Mesenchymal stem cell (in vitro differentiated cells and primary cell): ENCODE results near the gene LRRC75A.
A peak's percentile ranks its signal among the peaks of the same experiment; 100 is the strongest.

Experiments used
- DNase-seq: peaks from one replicate; pipeline ENCODE4 v3.0.0-alpha.2; 2013
- H2AFZ ChIP-seq: one replicate; pipeline ENCODE4 v1.6.1; 2013; ENCODE audit warnings: low read depth, mild to moderate bottlenecking, control low read depth, inconsistent platforms, low read length, moderate library complexity
- H2AK5ac ChIP-seq: 2 replicates; pipeline ENCODE4 v1.6.1; 2013; ENCODE audit warnings: low read length, moderate library complexity, mild to moderate bottlenecking, inconsistent platforms; ENCODE audit not compliant: severe bottlenecking
- H2BK120ac ChIP-seq: one replicate; pipeline ENCODE4 v1.6.1; 2013; ENCODE audit warnings: low read depth, mild to moderate bottlenecking, inconsistent platforms, low read length, moderate library complexity
- H2BK12ac ChIP-seq, 2 experiments: one replicate each; pipeline ENCODE4 v1.6.1; 2013; ENCODE audit warnings: inconsistent platforms in 2 of 2, low read length in 2 of 2, mild to moderate bottlenecking in 2 of 2, moderate library complexity in 2 of 2, control low read depth in 1 of 2
- H2BK15ac ChIP-seq: one replicate; pipeline ENCODE4 v1.6.1; 2013; ENCODE audit warnings: mild to moderate bottlenecking, low read depth, inconsistent platforms; ENCODE audit not compliant: poor library complexity, severe bottlenecking
- H2BK5ac ChIP-seq: 2 replicates; pipeline ENCODE4 v1.6.1; 2013; ENCODE audit warnings: low read depth, mild to moderate bottlenecking, low read length, control low read depth, inconsistent platforms; ENCODE audit not compliant: poor library complexity, severe bottlenecking
- H3K14ac ChIP-seq, 2 experiments: one replicate each; pipeline ENCODE4 v1.6.1; 2013; ENCODE audit warnings: inconsistent platforms in 2 of 2, low read length in 2 of 2, control low read depth in 1 of 2, mild to moderate bottlenecking in 1 of 2, moderate library complexity in 1 of 2
- H3K18ac ChIP-seq, 2 experiments: one replicate each; pipeline ENCODE4 v1.6.1; 2013; ENCODE audit warnings: inconsistent platforms in 2 of 2, low read length in 2 of 2, control low read depth in 1 of 2, low read depth in 1 of 2, mild to moderate bottlenecking in 1 of 2
- H3K23ac ChIP-seq, 2 experiments: one replicate each; pipeline ENCODE4 v1.6.1; 2013; ENCODE audit warnings: inconsistent platforms in 2 of 2, low read length in 2 of 2, mild to moderate bottlenecking in 2 of 2, moderate library complexity in 2 of 2, control low read depth in 1 of 2
- H3K27ac ChIP-seq: 2 replicates; pipeline ENCODE4 v1.5.1; 2013; ENCODE audit warnings: mild to moderate bottlenecking, moderate library complexity, low read length, control low read depth, inconsistent platforms; ENCODE audit not compliant: poor library complexity, severe bottlenecking
- H3K27me3 ChIP-seq, 2 experiments: 2 replicates each; pipeline versions ENCODE4 v1.6.1 to v1.7.0; 2013; ENCODE audit warnings: low read length in 2 of 2, mild to moderate bottlenecking in 2 of 2, moderate library complexity in 2 of 2, control low read depth in 1 of 2, inconsistent platforms in 1 of 2; ENCODE audit not compliant: control insufficient read depth in 1 of 2, insufficient read depth in 1 of 2
- H3K36me3 ChIP-seq, 2 experiments: 2 replicates each; pipeline versions ENCODE4 v1.6.1 to v1.7.0; 2013; ENCODE audit warnings: low read length in 2 of 2, control low read depth in 1 of 2, inconsistent platforms in 1 of 2, low read depth in 1 of 2, mild to moderate bottlenecking in 1 of 2; ENCODE audit not compliant: insufficient read depth in 2 of 2, control insufficient read depth in 1 of 2
- H3K4ac ChIP-seq, 2 experiments: one replicate each; pipeline ENCODE4 v1.6.1; 2013; ENCODE audit warnings: inconsistent platforms in 2 of 2, low read length in 2 of 2, mild to moderate bottlenecking in 2 of 2, moderate library complexity in 2 of 2, control low read depth in 1 of 2, low read depth in 1 of 2
- H3K4me1 ChIP-seq: 2 replicates; pipeline ENCODE4 v1.6.1; 2013; ENCODE audit warnings: low read depth, low read length, control low read depth; ENCODE audit not compliant: control insufficient read depth, insufficient read depth
- H3K4me2 ChIP-seq: 2 replicates; pipeline ENCODE4 v1.6.1; 2013; ENCODE audit warnings: low read length, mild to moderate bottlenecking, inconsistent platforms; ENCODE audit not compliant: poor library complexity, severe bottlenecking
- H3K4me3 ChIP-seq, 2 experiments: 2 replicates each; pipeline versions ENCODE4 v1.5.1 to v1.7.0; 2013; ENCODE audit warnings: low read length in 2 of 2, mild to moderate bottlenecking in 2 of 2, control low read depth in 1 of 2, low read depth in 1 of 2; ENCODE audit not compliant: insufficient read depth in 1 of 2
- H3K79me1 ChIP-seq: replicated peaks from 2 replicates; pipeline ENCODE4 v1.6.1; 2013; ENCODE audit warnings: mild to moderate bottlenecking, control low read depth, low read length, inconsistent platforms; ENCODE audit not compliant: poor library complexity, severe bottlenecking
- H3K9ac ChIP-seq: 2 replicates; pipeline ENCODE4 v1.7.0; 2013; ENCODE audit warnings: mild to moderate bottlenecking, low read length, moderate library complexity
- H3K9me3 ChIP-seq: 2 replicates; pipeline ENCODE4 v1.7.0; 2013; ENCODE audit warnings: mild to moderate bottlenecking, low read length; ENCODE audit not compliant: control insufficient read depth
- H4K8ac ChIP-seq: one replicate; pipeline ENCODE4 v1.6.1; 2013; ENCODE audit warnings: inconsistent platforms, mild to moderate bottlenecking, low read length, moderate library complexity
- H4K91ac ChIP-seq: one replicate; pipeline ENCODE4 v1.6.1; 2013; ENCODE audit warnings: mild to moderate bottlenecking, low read length, inconsistent platforms
- WGBS: methylation state at CpG from one replicate; pipeline ENCODE4 v1.1.7; 2013; ENCODE audit warnings: mixed read lengths; 5-methylcytosine and 5-hydroxymethylcytosine counted together

LRRC75A gene

DNA sequence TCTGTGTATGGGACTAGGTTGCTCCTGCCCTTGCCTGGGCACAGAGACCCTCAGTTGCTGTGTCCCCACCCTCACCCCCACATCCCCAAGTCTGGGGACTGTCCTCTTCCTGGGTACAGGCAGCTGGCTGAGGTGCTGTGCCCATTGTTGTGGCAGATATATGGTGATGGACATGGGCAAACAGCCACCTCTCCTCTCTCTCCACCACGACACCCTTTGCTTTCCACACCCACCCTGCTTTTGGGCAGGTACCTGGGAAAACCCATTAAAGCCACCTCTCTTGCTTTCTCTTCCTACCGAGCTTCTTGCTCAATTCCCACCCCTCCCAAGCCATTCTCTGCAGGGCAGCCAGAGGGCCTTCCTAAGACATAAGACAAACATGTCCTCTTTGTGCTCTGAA, 54.9 kb downstream of the LRRC75A start:
- no peak overlapping the region for H2BK120ac ChIP-seq
- no peak overlapping the region for H2BK5ac ChIP-seq
- H2BK15ac ChIP-seq = no peak overlapping the region
- no peak overlapping the region for H2AK5ac ChIP-seq
- H2BK12ac ChIP-seq = no peak overlapping the region
- H3K9ac ChIP-seq = peak overlapping the region; percentile 3
- peaks cover 13% of the 10 kb centered on the region for H3K4me1 ChIP-seq
- no peak overlapping the region for H3K18ac ChIP-seq
- no peaks in the 10 kb centered on the region for H3K27me3 ChIP-seq
- H3K4me2 ChIP-seq = no peak overlapping the region
- H3K23ac ChIP-seq = no peak overlapping the region
- peak overlapping the region; percentile 69 for H4K8ac ChIP-seq
- no peaks in the 10 kb centered on the region for H3K79me1 ChIP-seq
- DNase-seq = no peak
- no peak overlapping the region for H3K4me3 ChIP-seq
- H3K27ac ChIP-seq = no peak overlapping the region
- WGBS = 81% methylated on average over 2 of the region's 2 CpGs
- peaks cover 12 to 48% of the 10 kb centered on the region in 2 experiments for H3K36me3 ChIP-seq
- no peaks in the 10 kb centered on the region for H3K9me3 ChIP-seq
- peak overlapping the region; percentile 53 for H4K91ac ChIP-seq
- no peak overlapping the region for H3K14ac ChIP-seq
- no peak overlapping the region for H3K4ac ChIP-seq
- H2AFZ ChIP-seq = no peak overlapping the region

DNA sequence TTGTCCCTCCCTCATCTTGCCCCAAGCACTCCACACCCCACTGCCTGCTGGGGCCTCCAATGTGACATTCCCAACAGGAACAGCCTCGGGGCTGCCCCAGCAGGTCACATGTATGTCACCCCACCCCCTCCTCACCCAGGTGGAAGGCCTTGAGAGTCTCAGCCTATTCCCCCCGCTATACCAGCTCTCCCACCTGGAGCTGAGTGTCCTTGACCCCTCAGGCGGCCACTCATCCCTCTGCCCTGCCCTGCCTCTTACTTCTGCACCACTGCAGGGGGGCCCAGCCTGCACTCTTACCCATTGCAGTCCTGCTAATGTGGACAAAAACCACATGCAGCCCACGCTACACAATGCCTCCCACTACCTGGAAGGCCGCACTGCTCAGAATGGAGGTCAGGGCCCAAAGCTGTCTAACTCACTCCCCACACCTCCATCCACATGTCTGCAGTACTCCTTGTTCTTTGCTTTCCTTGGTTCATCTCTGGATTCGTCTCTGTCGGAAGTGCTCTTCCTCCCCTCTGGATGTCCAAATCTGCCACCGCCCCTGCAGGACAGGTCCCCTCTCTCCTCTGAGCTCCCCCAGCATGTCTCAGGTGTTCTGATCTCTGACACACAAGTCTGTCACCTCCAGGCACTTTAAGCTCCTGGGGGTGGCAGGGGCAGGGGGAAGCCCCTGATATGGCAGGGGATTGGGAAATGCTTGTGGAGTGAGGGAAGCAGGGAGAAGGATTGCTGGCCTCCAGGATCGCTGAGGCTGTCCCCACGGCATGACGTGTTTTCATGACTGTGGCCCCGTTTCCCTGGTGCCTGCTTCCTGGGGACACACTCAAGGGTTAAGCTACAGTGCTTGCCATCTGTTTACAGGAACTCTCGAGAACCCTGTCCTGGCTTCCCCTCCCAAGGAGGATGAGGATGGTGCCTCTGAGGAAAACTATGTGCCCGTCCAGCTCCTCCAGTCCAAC, 55.8 kb downstream of the LRRC75A start:
- H3K4me2 ChIP-seq = no peak overlapping the region
- peak overlapping the region; percentile 65 for H4K8ac ChIP-seq
- H4K91ac ChIP-seq = no peak overlapping the region
- peak overlapping the region; percentile 3 for H3K9ac ChIP-seq
- peaks cover 9% of the 10 kb centered on the region for H3K4me1 ChIP-seq
- no peak for DNase-seq
- peak overlapping the region in 1 of 2 experiments; percentile 11 for H3K23ac ChIP-seq
- H3K9me3 ChIP-seq = no peaks in the 10 kb centered on the region
- H2BK12ac ChIP-seq = peak overlapping the region in 1 of 2 experiments; percentile 42
- H3K27me3 ChIP-seq = no peaks in the 10 kb centered on the region
- no peaks in the 10 kb centered on the region for H3K79me1 ChIP-seq
- H3K4me3 ChIP-seq = no peak overlapping the region
- no peak overlapping the region for H3K4ac ChIP-seq
- 79% methylated on average over 14 of the region's 14 CpGs for WGBS
- no peak overlapping the region for H2BK5ac ChIP-seq
- no peak overlapping the region for H2AFZ ChIP-seq
- no peak overlapping the region for H2BK15ac ChIP-seq
- H2BK120ac ChIP-seq = no peak overlapping the region
- H3K36me3 ChIP-seq = peaks cover 7 to 47% of the 10 kb centered on the region in 2 experiments
- no peak overlapping the region for H3K14ac ChIP-seq
- peak overlapping the region in 1 of 2 experiments; percentile 46 for H3K18ac ChIP-seq
- no peak overlapping the region for H3K27ac ChIP-seq
- H2AK5ac ChIP-seq = no peak overlapping the region

DNA sequence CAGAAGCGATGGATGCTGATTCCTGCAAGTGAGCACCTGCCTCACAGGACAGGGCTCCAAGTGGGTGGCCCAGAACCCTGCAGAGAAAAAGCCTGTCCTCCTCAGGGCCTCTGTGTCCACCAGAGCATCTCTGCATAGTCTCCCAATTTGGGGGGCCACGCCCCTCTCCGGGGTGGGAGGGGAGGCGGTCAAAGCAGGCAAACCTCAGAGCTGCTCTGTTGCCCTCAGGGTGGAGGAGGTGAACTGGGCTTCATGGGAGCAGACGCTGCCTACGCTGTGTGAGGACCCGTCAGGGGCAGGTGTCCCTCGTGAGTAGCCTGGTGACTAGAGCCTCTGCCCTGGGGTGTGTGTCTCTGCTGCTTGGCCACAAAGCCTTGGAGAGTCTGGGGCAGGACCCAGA, 57.3 kb downstream of the LRRC75A start:
- no peak overlapping the region for H3K9ac ChIP-seq
- H3K4me1 ChIP-seq = peaks cover 8% of the 10 kb centered on the region
- H2AK5ac ChIP-seq = no peak overlapping the region
- no peak overlapping the region for H3K18ac ChIP-seq
- no peak overlapping the region for H3K4ac ChIP-seq
- no peak overlapping the region for H3K4me2 ChIP-seq
- no peaks in the 10 kb centered on the region for H3K79me1 ChIP-seq
- no peak overlapping the region for H3K4me3 ChIP-seq
- H3K23ac ChIP-seq = no peak overlapping the region
- H2BK15ac ChIP-seq = no peak overlapping the region
- H4K8ac ChIP-seq = no peak overlapping the region
- H2BK12ac ChIP-seq = peak overlapping the region in 1 of 2 experiments; percentile 40
- WGBS = 69% methylated on average over 8 of the region's 8 CpGs
- H2AFZ ChIP-seq = no peak overlapping the region
- no peak overlapping the region for H4K91ac ChIP-seq
- H2BK120ac ChIP-seq = no peak overlapping the region
- H2BK5ac ChIP-seq = no peak overlapping the region
- H3K9me3 ChIP-seq = no peaks in the 10 kb centered on the region
- H3K14ac ChIP-seq = no peak overlapping the region
- no peak for DNase-seq
- H3K36me3 ChIP-seq = peaks cover 7 to 43% of the 10 kb centered on the region in 2 experiments
- no peak overlapping the region for H3K27ac ChIP-seq
- no peaks in the 10 kb centered on the region for H3K27me3 ChIP-seq

DNA sequence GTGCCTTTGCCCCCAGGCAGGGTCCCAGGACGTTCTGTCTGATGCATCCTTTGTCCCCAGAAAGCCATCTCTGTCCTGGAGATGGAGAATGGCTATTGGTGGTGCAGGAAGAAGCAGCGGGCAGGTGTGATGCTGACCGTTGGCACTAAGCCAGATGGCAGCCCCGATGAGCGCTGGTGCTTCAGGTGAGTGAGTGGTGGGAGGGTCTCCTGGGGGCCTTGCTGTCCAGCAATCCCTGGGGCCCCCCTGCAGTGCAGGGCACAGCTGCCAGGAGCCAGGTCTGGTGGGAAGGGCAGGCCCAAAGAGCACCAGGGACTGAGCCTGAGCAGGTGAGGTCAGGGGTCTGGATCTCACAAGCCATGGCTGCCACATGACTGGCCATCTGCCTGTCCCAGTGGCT, 58.5 kb downstream of the LRRC75A start:
- H2BK120ac ChIP-seq = no peak overlapping the region
- no peak overlapping the region for H2BK15ac ChIP-seq
- H4K8ac ChIP-seq = no peak overlapping the region
- DNase-seq = no peak
- no peak overlapping the region for H2BK12ac ChIP-seq
- 93% methylated on average over 5 of the region's 5 CpGs for WGBS
- peak overlapping the region in 1 of 2 experiments; percentile 50 for H3K18ac ChIP-seq
- H3K4me2 ChIP-seq = no peak overlapping the region
- no peak overlapping the region for H3K4me3 ChIP-seq
- H2AK5ac ChIP-seq = no peak overlapping the region
- no peaks in the 10 kb centered on the region for H3K79me1 ChIP-seq
- H3K36me3 ChIP-seq = peaks cover 7 to 53% of the 10 kb centered on the region in 2 experiments
- no peak overlapping the region for H2BK5ac ChIP-seq
- H3K4me1 ChIP-seq = peaks cover 8% of the 10 kb centered on the region
- H3K9ac ChIP-seq = no peak overlapping the region
- no peak overlapping the region for H2AFZ ChIP-seq
- H3K4ac ChIP-seq = no peak overlapping the region
- H3K27me3 ChIP-seq = no peaks in the 10 kb centered on the region
- H3K23ac ChIP-seq = no peak overlapping the region
- H4K91ac ChIP-seq = no peak overlapping the region
- H3K9me3 ChIP-seq = no peaks in the 10 kb centered on the region
- no peak overlapping the region for H3K27ac ChIP-seq
- H3K14ac ChIP-seq = no peak overlapping the region
